H1 (cell line): ENCODE measurements around the gene BCL6B. TPM values are rescaled to one million over a fixed set of nuclear protein-coding genes. Genes with fewer than 3 reads are reported as not detected.

Experiments used
- CTCF ChIA-PET: fragments of 300-600 bp; sonication (Branson Sonifier 250); formaldehyde crosslinking; loops from one replicate; lab custom pipeline; 2021; ENCODE audit not compliant: partially characterized antibody; lab: Charles Lee
- POLR2A ChIA-PET: fragments of 300-600 bp; sonication (Branson Sonifier 250); formaldehyde crosslinking; loops from one replicate; lab custom pipeline; 2021; ENCODE audit warnings: inconsistent platforms; ENCODE audit not compliant: partially characterized antibody; lab: Charles Lee
- DNase-seq, 2 experiments: peaks; one replicate each; pipeline versions ENCODE4 v3.0.0 to v3.0.0-alpha.2; 2010 to 2022; ENCODE audit warnings: low spot score in 2 of 2, low read depth in 1 of 2, mixed read lengths in 1 of 2
- FAIRE-seq: peaks from 2 replicates; lab custom pipeline; 2011; peaks lifted over from hg19 to GRCh38; lab: Jason Lieb, UNC
- H2AFZ ChIP-seq: 2 replicates; pipeline ENCODE4 v1.8.1; 2012; ENCODE audit warnings: low read length, inconsistent platforms
- H2AK5ac ChIP-seq: 2 replicates; pipeline ENCODE4 v1.6.1; 2013; ENCODE audit warnings: low read depth, low read length
- H2BK120ac ChIP-seq: replicated peaks from 2 replicates; pipeline ENCODE3; 2013; ENCODE audit warnings: low read depth, low read length, inconsistent platforms
- H2BK12ac ChIP-seq: 2 replicates; pipeline ENCODE4 v1.6.1; 2013; ENCODE audit warnings: low read depth, low read length
- H2BK15ac ChIP-seq: 2 replicates; pipeline ENCODE4 v1.6.1; 2013; ENCODE audit warnings: low read length
- H2BK20ac ChIP-seq: 2 replicates; pipeline ENCODE4 v1.6.1; 2013; ENCODE audit warnings: low read length
- H2BK5ac ChIP-seq: 2 replicates; pipeline ENCODE4 v1.6.1; 2013; ENCODE audit warnings: low read depth, low read length
- H3K14ac ChIP-seq: 2 replicates; pipeline ENCODE4 v1.6.1; 2013; ENCODE audit warnings: inconsistent platforms; ENCODE audit not compliant: insufficient read length
- H3K18ac ChIP-seq: 2 replicates; pipeline ENCODE4 v1.6.1; 2013; ENCODE audit warnings: low read length; ENCODE audit errors: extremely low read depth
- H3K23ac ChIP-seq: 2 replicates; pipeline ENCODE4 v1.6.1; 2013; ENCODE audit warnings: inconsistent platforms; ENCODE audit not compliant: insufficient read length
- H3K23me2 ChIP-seq: 2 replicates; pipeline ENCODE4 v1.6.1; 2013; ENCODE audit warnings: low read depth, low read length
- H3K27ac ChIP-seq: 2 replicates; pipeline ENCODE4 v1.6.1; 2011; ENCODE audit warnings: low read depth, low read length, inconsistent platforms
- H3K27me3 ChIP-seq, 4 experiments: replicated peaks in 1 of 4; 1 replicate in 1 of 4; 2 replicates in 3 of 4; pipeline versions ENCODE4 v1.6.1 to v1.8.1; 2011 to 2013; ENCODE audit warnings: low read length in 3 of 4, mild to moderate bottlenecking in 3 of 4, inconsistent platforms in 2 of 4, mixed read lengths in 2 of 4, moderate library complexity in 1 of 4; ENCODE audit not compliant: control insufficient read depth in 3 of 4, insufficient read depth in 3 of 4; ENCODE audit errors: extremely low read depth in 1 of 4
- H3K36me3 ChIP-seq, 4 experiments: 2 replicates each; pipeline versions ENCODE4 v1.6.1 to v1.8.1; 2011 to 2013; ENCODE audit warnings: mild to moderate bottlenecking in 4 of 4, low read length in 3 of 4, moderate library complexity in 2 of 4, control low read depth in 1 of 4, inconsistent platforms in 1 of 4; ENCODE audit not compliant: insufficient read depth in 4 of 4, control insufficient read depth in 2 of 4
- H3K4ac ChIP-seq: replicated peaks from 2 replicates; pipeline ENCODE3; 2013; ENCODE audit warnings: low read length, low read depth, mixed read lengths, inconsistent platforms; ENCODE audit not compliant: insufficient read length
- H3K4me1 ChIP-seq, 4 experiments: replicated peaks in 1 of 4; 1 replicate in 1 of 4; 2 replicates in 3 of 4; pipeline versions ENCODE4 v1.6.1 to v1.8.1; 2011 to 2013; ENCODE audit warnings: low read length in 3 of 4, inconsistent platforms in 2 of 4, mixed read lengths in 1 of 4; ENCODE audit not compliant: insufficient read depth in 4 of 4, control insufficient read depth in 3 of 4
- H3K4me2 ChIP-seq, 2 experiments: 2 replicates each; pipeline versions ENCODE4 v1.6.1 to v1.8.1; 2011 to 2013; ENCODE audit warnings: low read depth in 2 of 2, low read length in 2 of 2, control low read depth in 1 of 2, inconsistent platforms in 1 of 2, mild to moderate bottlenecking in 1 of 2; ENCODE audit not compliant: insufficient read depth in 1 of 2
- H3K4me3 ChIP-seq, 4 experiments: fragments of 200-600, 300-600 bp in 1 of 4; sonication (generic), shearing (Covaris generic), sonication (Bioruptor Twin) in 1 of 4; 2 replicates each; pipeline versions ENCODE4 v1.5.1 to v1.8.1; 2011 to 2016; ENCODE audit warnings: low read length in 4 of 4, low read depth in 3 of 4, control low read depth in 2 of 4, inconsistent platforms in 2 of 4, mild to moderate bottlenecking in 2 of 4, mixed read lengths in 1 of 4, moderate library complexity in 1 of 4; ENCODE audit not compliant: insufficient read depth in 2 of 4; ENCODE audit errors: extremely low read depth in 1 of 4
- H3K56ac ChIP-seq: replicated peaks from 2 replicates; pipeline ENCODE3; 2013; ENCODE audit warnings: low read depth, mild to moderate bottlenecking, mixed read lengths, low read length, inconsistent platforms; ENCODE audit not compliant: insufficient read length
- H3K79me1 ChIP-seq: 2 replicates; pipeline ENCODE4 v1.6.1; 2013; ENCODE audit warnings: low read depth, low read length, control low read depth
- H3K79me2 ChIP-seq, 2 experiments: 2 replicates each; pipeline versions ENCODE4 v1.6.1 to v1.8.1; 2012 to 2013; ENCODE audit warnings: low read length in 2 of 2, mild to moderate bottlenecking in 2 of 2, inconsistent platforms in 1 of 2; ENCODE audit not compliant: insufficient read depth in 2 of 2, control insufficient read depth in 1 of 2
- H3K9ac ChIP-seq, 4 experiments: replicated peaks in 1 of 4; 1 replicate in 1 of 4; 2 replicates in 3 of 4; pipeline versions ENCODE4 v1.6.1 to v1.8.1; 2011 to 2013; ENCODE audit warnings: low read depth in 3 of 4, low read length in 3 of 4, control low read depth in 2 of 4, mild to moderate bottlenecking in 2 of 4, moderate library complexity in 2 of 4, inconsistent platforms in 1 of 4; ENCODE audit errors: extremely low read depth in 1 of 4
- H3K9me3 ChIP-seq, 2 experiments: 2 replicates each; pipeline versions ENCODE4 v1.6.1 to v1.8.1; 2012 to 2013; ENCODE audit warnings: mild to moderate bottlenecking in 2 of 2, moderate library complexity in 2 of 2, control low read depth in 1 of 2, inconsistent platforms in 1 of 2, low read depth in 1 of 2, low read length in 1 of 2, mixed read lengths in 1 of 2; ENCODE audit not compliant: insufficient read depth in 2 of 2
- H4K20me1 ChIP-seq, 2 experiments: replicated peaks in 1 of 2; 2 replicates each; pipeline versions ENCODE3 to v1.8.1; 2011 to 2013; ENCODE audit warnings: inconsistent platforms in 2 of 2, low read length in 2 of 2, mild to moderate bottlenecking in 1 of 2; ENCODE audit not compliant: insufficient read depth in 2 of 2, control insufficient read depth in 1 of 2
- H4K5ac ChIP-seq: 2 replicates; pipeline ENCODE4 v1.6.1; 2013; ENCODE audit warnings: low read length, low read depth, mixed read lengths, inconsistent platforms; ENCODE audit not compliant: insufficient read length
- H4K8ac ChIP-seq: 2 replicates; pipeline ENCODE4 v1.8.0; 2013; ENCODE audit warnings: mild to moderate bottlenecking, moderate library complexity, low read length, inconsistent platforms; ENCODE audit not compliant: insufficient read depth; ENCODE audit errors: extremely low read depth
- H4K91ac ChIP-seq: replicated peaks from 2 replicates; pipeline ENCODE3; 2013; ENCODE audit warnings: low read length, mixed read lengths, inconsistent platforms; ENCODE audit not compliant: insufficient read length
- GABPA ChIP-seq: IDR thresholded peaks from 2 replicates; pipeline ENCODE4 v1.6.1; 2011; ENCODE audit warnings: mild to moderate bottlenecking, low read length, moderate library complexity, borderline replicate concordance; ENCODE audit not compliant: insufficient read depth
- HDAC2 ChIP-seq, 2 experiments: fragments of 300-600 bp in 1 of 2; sonication (generic) in 1 of 2; IDR thresholded peaks; 2 replicates each; pipeline ENCODE4 v1.6.1; 2011 to 2012; ENCODE audit warnings: low read depth in 2 of 2, low read length in 2 of 2, mild to moderate bottlenecking in 2 of 2, moderate library complexity in 2 of 2, borderline replicate concordance in 1 of 2, inconsistent platforms in 1 of 2
- JUN ChIP-seq: IDR thresholded peaks from 2 replicates; pipeline ENCODE4 v1.6.1; 2011; ENCODE audit warnings: low read depth, mild to moderate bottlenecking, improper control_type of control experiment, low read length
- NANOG ChIP-seq: IDR thresholded peaks from 2 replicates; pipeline ENCODE4 v1.6.1; 2011; ENCODE audit warnings: low read length, low read depth, mild to moderate bottlenecking, inconsistent platforms; ENCODE audit not compliant: insufficient read depth, poor library complexity, severe bottlenecking
- RAD21 ChIP-seq, 2 experiments: IDR thresholded peaks in 1 of 2; conservative IDR thresholded peaks in 1 of 2; 2 replicates each; pipeline ENCODE4 v1.6.1; 2011; ENCODE audit warnings: low read depth in 2 of 2, low read length in 2 of 2, improper control_type of control experiment in 1 of 2, inconsistent platforms in 1 of 2, mild to moderate bottlenecking in 1 of 2, moderate library complexity in 1 of 2
- SP4 ChIP-seq: IDR thresholded peaks from 2 replicates; pipeline ENCODE4 v1.6.1; 2012; ENCODE audit warnings: low read length, inconsistent platforms
- TAF7 ChIP-seq: optimal IDR thresholded peaks from 2 replicates; pipeline ENCODE3; 2011; ENCODE audit warnings: low read depth, mild to moderate bottlenecking, inconsistent platforms, low read length, moderate library complexity, borderline replicate concordance
- WGBS, 2 experiments: shearing (Covaris generic) in 1 of 2; methylation state at CpG; one replicate each; pipeline versions ENCODE4 v1.1.6 to v1.1.7; 2013 to 2015; ENCODE audit warnings: low lambda C conversion rate in 2 of 2, mixed read lengths in 2 of 2, inconsistent platforms in 1 of 2, low coverage in 1 of 2, missing lambda C conversion rate in 1 of 2; ENCODE audit not compliant: insufficient replicate concordance in 2 of 2, insufficient coverage in 1 of 2, insufficient read length in 1 of 2; ENCODE audit errors: extremely low coverage in 1 of 2, missing lambda C conversion rate in 1 of 2; 5-methylcytosine and 5-hydroxymethylcytosine counted together
- polyA plus RNA-seq, 7 experiments: library from polyadenylated mRNA; depleted of rRNA in 3 of 7; stranded (reverse) in 5 of 7; unstranded in 2 of 7; fragments of >200 nt in 5 of 7; fragments of 200-250 nt in 2 of 7; gene quantifications; 1 replicate in 5 of 7; 2 replicates in 1 of 7; 4 replicates in 1 of 7; pipeline versions ENCODE4 v1.2.1 to v1.2.3, GENCODE V29; 2011 to 2013; ENCODE audit warnings: missing spikeins in 2 of 7, mixed read lengths in 2 of 7
- total RNA-seq: library from RNA; stranded (reverse); fragmentation: NEBNext Ultra II Directional; extraction: Animal tissue kit (Norgen Biotek cat#: 25700); gene quantifications from 2 replicates; pipeline ENCODE4 v1.2.1, GENCODE V29; 2021
- TF ChIP-seq, protein P1 (sequence below), 3 experiments: IDR thresholded peaks; 1 replicate in 2 of 3; 2 replicates in 1 of 3; pipeline versions ENCODE4 v1.5.1 to v1.6.1; 2011; ENCODE audit warnings: low read length in 3 of 3, mild to moderate bottlenecking in 3 of 3, inconsistent platforms in 2 of 3, low read depth in 1 of 3, moderate library complexity in 1 of 3; ENCODE audit not compliant: insufficient read depth in 1 of 3; ENCODE audit errors: control extremely low read depth in 1 of 3

Gene BCL6B
- total and polyA plus RNA-seq, 2 of the 8 experiments (the other 6 are each of a cell fraction or from before 2014, with no cell fraction given): 6.6 to 8.7 TPM

DNA sequence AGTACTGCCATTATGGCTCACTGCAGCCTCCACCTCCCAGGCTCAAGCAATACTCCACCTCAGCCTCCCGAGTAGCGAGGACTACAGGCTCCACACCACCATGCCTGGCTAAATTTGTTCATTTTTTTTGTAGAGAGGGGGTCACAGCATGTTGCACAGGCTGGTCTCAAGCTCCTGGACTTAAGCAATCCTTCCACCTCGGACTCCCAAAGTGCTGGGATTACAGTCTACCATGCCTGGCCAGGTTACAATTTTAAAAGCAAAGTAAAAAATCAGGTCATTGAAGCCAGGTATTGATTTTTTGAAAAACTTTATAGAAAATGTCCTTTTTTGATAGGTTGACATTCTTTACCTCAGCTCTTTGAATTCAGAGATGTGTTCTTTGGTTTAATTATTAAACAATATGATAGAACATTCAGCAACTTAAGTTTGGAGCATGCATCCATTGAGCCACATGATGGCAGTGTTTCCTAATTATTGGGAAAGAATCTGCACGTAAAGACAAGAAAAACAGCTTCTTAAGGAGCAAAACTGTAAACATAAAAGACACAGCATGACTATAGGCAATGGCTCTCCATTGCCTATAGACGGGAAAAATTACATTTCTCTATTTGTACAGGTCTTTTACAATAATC lies 22.8 kb downstream of the BCL6B start:
- Histone ChIP-seq H3K4me1 (peaks cover 0 to 18% (median 16%) of the 10 kb centered on the region in 4 experiments; a peak in 5 of 7 replicates), H3K4ac (no peak overlapping the region), H4K5ac (no peak overlapping the region), H4K20me1 (peaks cover 0 to 7% of the 10 kb centered on the region in 2 experiments), H3K79me2 (no peaks in the 10 kb centered on the region), H2BK5ac (no peak overlapping the region), H2AFZ (no peak overlapping the region), H3K79me1 (no peaks in the 10 kb centered on the region), H2BK12ac (no peak overlapping the region), H3K14ac (no peak overlapping the region), H2BK120ac (peak overlapping the region; percentile 63), H2BK15ac (no peak overlapping the region), H3K27me3 (peaks cover 3 to 33% (median 32%) of the 10 kb centered on the region in 4 experiments), H3K56ac (no peak overlapping the region), H3K9me3 (no peaks in the 10 kb centered on the region), H3K4me2 (peak overlapping the region; percentile 89 to 97), H4K91ac (no peak overlapping the region), H2AK5ac (no peak overlapping the region), H4K8ac (no peak overlapping the region), H3K27ac (no peak overlapping the region), H3K23me2 (peaks cover 32% of the 10 kb centered on the region; the same call in 1 of the 2 replicates), H3K18ac (no peak overlapping the region), H3K9ac (no peak overlapping the region), H2BK20ac (no peak overlapping the region), H3K36me3 (no peaks in the 10 kb centered on the region), H3K23ac (no peak overlapping the region), H3K4me3 (peak overlapping the region; percentile 30 to 64 (median 34); a peak in 7 of 8 replicates)
- ChIA-PET POLR2A (interaction anchor here (0.8 to 3.0 kb wide), 11 partner anchors 10 to 269 kb away, joined by 3 to 13 read pairs (median 4); partner anchors contain the start of genes GPS2 and SLC16A13), CTCF (interaction anchor here (0.5 to 17.5 kb wide), 58 partner anchors 8 to 515 kb away, joined by 3 to 434 read pairs (median 4); partner anchors contain the start of genes ACAP1, ASGR1, ASGR2 and SLC16A13)
- FAIRE-seq (peak; percentile 81), DNase-seq (no peak)
- WGBS, 2 experiments: 38% methylated on average over 5 of the region's 5 CpGs; no CpG with 5 or more reads in 1 of the 2 experiments
- no peak for TF ChIP-seq JUN
- peak; percentile 89 to 91 for TF ChIP-seq RAD21 (IDR thresholded peaks at IDR 0.05 in 1 of 2, conservative IDR thresholded peaks at IDR 0.05 in 1 of 2; ENCODE audit: low read depth in 2 of 2, low read length in 2 of 2)
- TF ChIP-seq HDAC2 (IDR thresholded peaks at IDR 0.05; ENCODE audit: borderline replicate concordance in 1 of 2, low read depth in 2 of 2, low read length in 2 of 2): no peak
- no peak for TF ChIP-seq SP4
- TF ChIP-seq, protein P1, sequence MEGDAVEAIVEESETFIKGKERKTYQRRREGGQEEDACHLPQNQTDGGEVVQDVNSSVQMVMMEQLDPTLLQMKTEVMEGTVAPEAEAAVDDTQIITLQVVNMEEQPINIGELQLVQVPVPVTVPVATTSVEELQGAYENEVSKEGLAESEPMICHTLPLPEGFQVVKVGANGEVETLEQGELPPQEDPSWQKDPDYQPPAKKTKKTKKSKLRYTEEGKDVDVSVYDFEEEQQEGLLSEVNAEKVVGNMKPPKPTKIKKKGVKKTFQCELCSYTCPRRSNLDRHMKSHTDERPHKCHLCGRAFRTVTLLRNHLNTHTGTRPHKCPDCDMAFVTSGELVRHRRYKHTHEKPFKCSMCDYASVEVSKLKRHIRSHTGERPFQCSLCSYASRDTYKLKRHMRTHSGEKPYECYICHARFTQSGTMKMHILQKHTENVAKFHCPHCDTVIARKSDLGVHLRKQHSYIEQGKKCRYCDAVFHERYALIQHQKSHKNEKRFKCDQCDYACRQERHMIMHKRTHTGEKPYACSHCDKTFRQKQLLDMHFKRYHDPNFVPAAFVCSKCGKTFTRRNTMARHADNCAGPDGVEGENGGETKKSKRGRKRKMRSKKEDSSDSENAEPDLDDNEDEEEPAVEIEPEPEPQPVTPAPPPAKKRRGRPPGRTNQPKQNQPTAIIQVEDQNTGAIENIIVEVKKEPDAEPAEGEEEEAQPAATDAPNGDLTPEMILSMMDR (IDR thresholded peaks at IDR 0.05; ENCODE audit: control extremely low read depth in 1 of 3, insufficient read depth in 1 of 3, low read depth in 1 of 3, low read length in 3 of 3): peak in 2 of 3 experiments; percentile 53 to 68; a peak in 3 of 4 replicates
- TF ChIP-seq GABPA: no peak
- no peak for TF ChIP-seq TAF7
- no peak for TF ChIP-seq NANOG
